Ishikawa (cell line): ENCODE measurements around the gene BRI3.

Experiments used
- EGR1 ChIP-seq: IDR thresholded peaks from 2 replicates; pipeline ENCODE4 v1.6.1; 2012
- MAX ChIP-seq: IDR thresholded peaks from 2 replicates; pipeline ENCODE4 v1.6.1; 2012
- RAD21 ChIP-seq: IDR thresholded peaks from 2 replicates; pipeline ENCODE4 v1.6.1; 2012; ENCODE audit warnings: low read depth
- TF ChIP-seq, protein P1 (sequence below): IDR thresholded peaks from 2 replicates; pipeline ENCODE4 v1.6.1; 2012; ENCODE audit warnings: low read depth, mild to moderate bottlenecking

DNA sequence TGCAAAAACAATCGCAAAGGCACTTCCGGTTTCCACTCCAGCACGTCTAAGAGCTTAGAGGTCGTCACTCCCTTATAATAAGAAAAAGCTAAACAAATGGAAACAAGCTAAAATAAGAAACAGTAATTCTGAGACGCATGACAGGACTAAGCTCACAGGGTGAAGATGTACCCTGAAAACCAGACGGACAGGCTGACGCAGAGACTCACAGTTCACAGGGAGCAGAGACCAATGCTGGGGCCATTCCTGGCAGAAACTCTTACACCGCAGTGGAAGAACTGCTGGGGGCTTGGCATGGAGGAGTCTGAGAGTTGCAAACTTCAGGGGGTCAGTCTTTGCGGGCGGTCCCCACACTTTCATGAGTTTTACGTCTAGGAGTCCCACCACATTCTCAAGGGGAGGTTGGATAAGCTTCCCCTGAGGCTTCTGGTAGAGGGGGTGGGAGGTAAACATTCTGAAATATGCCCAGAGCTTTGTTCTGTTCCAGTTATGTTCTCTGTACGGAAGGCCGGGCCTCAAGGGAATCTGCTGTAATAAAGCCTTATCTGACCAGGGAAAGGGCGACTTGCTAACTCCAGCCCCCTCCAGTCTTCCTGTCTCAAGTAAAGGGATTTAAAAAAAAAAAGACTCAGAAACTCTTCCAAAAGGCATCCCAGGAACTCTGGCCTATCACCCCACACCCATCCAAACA is 47.8 kb downstream of the BRI3 start:
- TF ChIP-seq MAX, result no peak
- TF ChIP-seq RAD21, result no peak
- TF ChIP-seq EGR1, result no peak
- TF ChIP-seq, protein P1, sequence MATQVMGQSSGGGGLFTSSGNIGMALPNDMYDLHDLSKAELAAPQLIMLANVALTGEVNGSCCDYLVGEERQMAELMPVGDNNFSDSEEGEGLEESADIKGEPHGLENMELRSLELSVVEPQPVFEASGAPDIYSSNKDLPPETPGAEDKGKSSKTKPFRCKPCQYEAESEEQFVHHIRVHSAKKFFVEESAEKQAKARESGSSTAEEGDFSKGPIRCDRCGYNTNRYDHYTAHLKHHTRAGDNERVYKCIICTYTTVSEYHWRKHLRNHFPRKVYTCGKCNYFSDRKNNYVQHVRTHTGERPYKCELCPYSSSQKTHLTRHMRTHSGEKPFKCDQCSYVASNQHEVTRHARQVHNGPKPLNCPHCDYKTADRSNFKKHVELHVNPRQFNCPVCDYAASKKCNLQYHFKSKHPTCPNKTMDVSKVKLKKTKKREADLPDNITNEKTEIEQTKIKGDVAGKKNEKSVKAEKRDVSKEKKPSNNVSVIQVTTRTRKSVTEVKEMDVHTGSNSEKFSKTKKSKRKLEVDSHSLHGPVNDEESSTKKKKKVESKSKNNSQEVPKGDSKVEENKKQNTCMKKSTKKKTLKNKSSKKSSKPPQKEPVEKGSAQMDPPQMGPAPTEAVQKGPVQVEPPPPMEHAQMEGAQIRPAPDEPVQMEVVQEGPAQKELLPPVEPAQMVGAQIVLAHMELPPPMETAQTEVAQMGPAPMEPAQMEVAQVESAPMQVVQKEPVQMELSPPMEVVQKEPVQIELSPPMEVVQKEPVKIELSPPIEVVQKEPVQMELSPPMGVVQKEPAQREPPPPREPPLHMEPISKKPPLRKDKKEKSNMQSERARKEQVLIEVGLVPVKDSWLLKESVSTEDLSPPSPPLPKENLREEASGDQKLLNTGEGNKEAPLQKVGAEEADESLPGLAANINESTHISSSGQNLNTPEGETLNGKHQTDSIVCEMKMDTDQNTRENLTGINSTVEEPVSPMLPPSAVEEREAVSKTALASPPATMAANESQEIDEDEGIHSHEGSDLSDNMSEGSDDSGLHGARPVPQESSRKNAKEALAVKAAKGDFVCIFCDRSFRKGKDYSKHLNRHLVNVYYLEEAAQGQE, result no peak
